GM12892 (cell line): ENCODE measurements around the gene FBXO34.

Experiments used
- POLR2A ChIP-seq: IDR thresholded peaks from 2 replicates; pipeline ENCODE4 v1.6.1; 2011; ENCODE audit warnings: low read depth, low read length, control low read depth
- POLR2AphosphoS5 ChIP-seq: IDR thresholded peaks from 2 replicates; pipeline ENCODE4 v1.6.1; 2011; ENCODE audit warnings: low read depth, low read length, control low read depth
- TAF1 ChIP-seq: IDR thresholded peaks from 2 replicates; pipeline ENCODE4 v1.6.1; 2011; ENCODE audit warnings: low read depth, mild to moderate bottlenecking, control low read depth, low read length, borderline replicate concordance

DNA sequence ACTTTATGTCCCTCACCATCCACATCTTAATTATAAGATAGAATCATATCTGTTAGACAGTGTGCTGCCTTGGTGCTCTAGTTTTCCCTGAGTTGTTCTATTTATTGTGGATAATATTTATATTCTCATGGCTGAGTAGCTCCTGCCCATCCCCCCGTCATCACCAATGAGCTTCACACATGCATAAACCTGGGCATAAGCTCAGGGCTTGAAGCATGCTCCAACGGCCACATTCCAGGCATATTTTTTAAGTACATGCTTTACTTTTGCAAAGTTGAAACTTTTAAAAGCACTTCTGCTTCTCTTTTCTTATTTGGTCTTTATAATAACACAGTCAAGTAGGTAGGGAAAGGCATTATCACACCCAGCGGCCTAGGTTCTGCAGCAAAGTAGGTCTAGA is 3.4 kb upstream of the FBXO34 start:
- no peak for TF ChIP-seq POLR2AphosphoS5
- TF ChIP-seq POLR2A: no peak
- TF ChIP-seq TAF1: no peak
